Duodenal mucosa (tissue), 2 donors: ENCODE data around the gene BEND7.

Experiments used
- H3K27ac ChIP-seq: one replicate; pipeline ENCODE4 v1.7.0; 2013; ENCODE audit warnings: low read depth, low read length
- H3K27me3 ChIP-seq, 2 donors: one replicate each; pipeline ENCODE4 v1.7.0; 2013; ENCODE audit warnings: low read length in 2 of 2, control low read depth in 1 of 2; ENCODE audit not compliant: insufficient read depth in 2 of 2, control insufficient read depth in 1 of 2
- H3K36me3 ChIP-seq, 2 donors: one replicate each; pipeline ENCODE4 v1.7.0; 2013; ENCODE audit warnings: low read length in 2 of 2, control low read depth in 1 of 2; ENCODE audit not compliant: insufficient read depth in 2 of 2, control insufficient read depth in 1 of 2
- H3K4me1 ChIP-seq, 2 donors: one replicate each; pipeline ENCODE4 v1.7.0; 2013; ENCODE audit warnings: low read length in 2 of 2, control low read depth in 1 of 2; ENCODE audit not compliant: insufficient read depth in 2 of 2, control insufficient read depth in 1 of 2
- H3K4me3 ChIP-seq, 2 donors: one replicate each; pipeline ENCODE4 v1.7.0; 2013; ENCODE audit warnings: low read length in 2 of 2, low read depth in 1 of 2
- H3K9ac ChIP-seq, 2 donors: one replicate each; pipeline ENCODE4 v1.7.0; 2013; ENCODE audit warnings: low read length in 2 of 2, low read depth in 1 of 2
- H3K9me3 ChIP-seq, 2 donors: one replicate each; pipeline ENCODE4 v1.7.0; 2013; ENCODE audit warnings: low read length in 2 of 2, control low read depth in 1 of 2; ENCODE audit not compliant: control insufficient read depth in 1 of 2

BEND7 gene

GRCh38 chr10:13521026-13521425, 7.8 kb downstream of the BEND7 start:
- Histone ChIP-seq H3K4me3 (no peak overlapping the region), H3K27me3 (no peaks in the 10 kb centered on the region), H3K27ac (no peak overlapping the region), H3K9ac (no peak overlapping the region), H3K36me3 (peaks cover 0 to 18% of the 10 kb centered on the region in 2 donors), H3K4me1 (no peaks in the 10 kb centered on the region), H3K9me3 (no peaks in the 10 kb centered on the region)

- Histone ChIP-seq H3K4me3 (no peak overlapping the region), H3K27ac (no peak overlapping the region), H3K9ac (no peak overlapping the region), H3K9me3 (no peaks in the 10 kb centered on the region), H3K4me1 (no peaks in the 10 kb centered on the region), H3K27me3 (no peaks in the 10 kb centered on the region), H3K36me3 (peaks cover 0 to 24% of the 10 kb centered on the region in 2 donors)
These were observed 8.6 kb downstream of the BEND7 start for GRCh38 chr10:13520194-13520593.

DNA sequence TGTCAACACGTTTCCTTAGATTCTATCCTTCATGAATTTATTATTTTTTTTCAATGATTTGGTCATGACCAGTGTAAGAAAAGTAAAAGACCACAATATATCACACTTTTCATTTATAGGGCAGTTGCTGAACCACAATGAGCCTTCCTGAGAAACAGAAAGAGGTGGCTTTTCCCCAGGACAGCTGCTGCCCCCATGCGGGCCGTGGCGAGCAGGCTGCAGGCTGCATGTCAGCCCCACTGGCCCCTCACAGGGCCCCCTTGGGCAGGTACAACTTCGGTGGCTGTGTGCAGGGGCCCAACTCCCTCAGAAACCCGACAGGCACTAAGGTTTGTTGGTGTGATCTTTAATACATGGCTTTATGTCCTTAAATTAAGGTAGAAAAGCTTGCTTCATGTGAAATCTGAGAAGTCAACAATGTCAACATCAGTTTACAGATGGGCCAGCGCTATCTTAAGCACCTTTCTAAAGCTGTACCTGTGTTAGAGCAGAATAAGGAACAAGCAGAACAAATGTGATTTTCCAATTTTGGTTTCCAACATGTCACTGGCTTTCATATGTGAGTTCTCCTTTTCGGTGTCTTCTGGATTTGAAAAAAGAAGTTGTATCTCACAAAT, 10.6 kb downstream of the BEND7 start:
- Histone ChIP-seq H3K4me1 (no peaks in the 10 kb centered on the region), H3K9me3 (no peaks in the 10 kb centered on the region), H3K27ac (no peak overlapping the region), H3K36me3 (peaks cover 0 to 24% of the 10 kb centered on the region in 2 donors), H3K27me3 (no peaks in the 10 kb centered on the region), H3K4me3 (no peak overlapping the region), H3K9ac (no peak overlapping the region)

DNA sequence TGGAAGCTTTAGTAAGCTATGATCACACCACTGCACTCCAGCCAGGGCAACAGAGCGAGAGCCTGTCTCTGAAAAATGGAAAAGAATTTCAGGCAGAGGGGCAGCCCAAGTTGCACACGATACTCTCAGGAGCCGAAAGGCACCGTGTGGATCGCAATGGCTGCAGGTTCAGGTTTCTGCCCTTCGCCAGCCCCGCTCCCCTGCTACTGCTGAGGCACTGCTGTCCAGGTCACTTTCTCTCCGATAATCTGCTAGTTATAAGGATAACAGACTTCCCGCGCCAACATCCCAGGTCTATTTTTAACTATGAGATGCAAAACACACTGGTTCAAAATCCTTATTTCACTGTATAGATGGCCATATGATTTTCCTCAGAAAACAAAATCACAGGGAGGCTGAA, 11.1 kb downstream of the BEND7 start:
- no peaks in the 10 kb centered on the region for H3K9me3 ChIP-seq
- no peak overlapping the region for H3K4me3 ChIP-seq
- H3K27ac ChIP-seq = no peak overlapping the region
- no peaks in the 10 kb centered on the region for H3K27me3 ChIP-seq
- H3K36me3 ChIP-seq = peaks cover 0 to 24% of the 10 kb centered on the region in 2 donors
- no peaks in the 10 kb centered on the region for H3K4me1 ChIP-seq
- H3K9ac ChIP-seq = no peak overlapping the region

DNA sequence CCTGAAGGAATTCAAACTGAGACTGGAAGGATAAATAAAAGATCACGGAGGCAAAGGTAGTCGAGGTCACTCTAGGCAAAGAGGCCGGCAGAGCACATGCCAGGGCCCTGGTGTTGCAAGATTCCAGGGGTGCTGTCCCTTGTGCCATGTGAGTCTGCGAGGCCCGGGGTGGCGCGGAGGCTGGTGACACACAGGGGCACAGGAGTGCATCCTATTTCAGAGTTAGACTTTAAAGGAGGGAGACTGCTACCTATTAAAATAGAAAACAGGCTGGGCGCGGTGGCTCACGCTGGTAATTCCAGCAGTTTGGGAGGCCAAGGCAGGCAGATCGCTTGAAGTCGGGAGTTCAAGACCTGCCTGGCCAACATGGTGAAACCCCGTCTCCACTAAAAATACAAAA, 12.6 kb downstream of the BEND7 start:
- no peak overlapping the region for H3K4me3 ChIP-seq
- peaks cover 0 to 19% of the 10 kb centered on the region in 2 donors for H3K36me3 ChIP-seq
- H3K4me1 ChIP-seq = no peaks in the 10 kb centered on the region
- no peaks in the 10 kb centered on the region for H3K27me3 ChIP-seq
- no peak overlapping the region for H3K27ac ChIP-seq
- H3K9ac ChIP-seq = no peak overlapping the region
- H3K9me3 ChIP-seq = no peaks in the 10 kb centered on the region

DNA sequence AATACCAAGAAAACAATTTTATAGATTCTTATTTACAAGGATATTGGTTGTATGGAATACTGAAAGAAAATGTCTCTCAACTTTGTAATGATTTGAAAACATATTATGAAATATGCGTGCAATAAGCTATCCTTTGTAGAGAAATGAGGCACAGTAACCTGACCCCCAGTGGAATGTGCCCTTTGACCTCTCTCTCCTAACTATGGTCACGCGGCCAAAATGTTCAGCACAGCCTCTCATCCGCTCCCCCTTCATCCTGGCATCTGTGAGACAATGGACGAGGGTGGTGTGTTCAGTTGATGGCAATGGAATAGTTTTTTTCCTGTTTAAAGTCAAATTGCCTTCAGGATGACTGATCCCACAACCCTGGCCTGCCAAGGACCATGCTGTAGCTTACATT, 13.3 kb downstream of the BEND7 start:
- peaks cover 0 to 19% of the 10 kb centered on the region in 2 donors for H3K36me3 ChIP-seq
- no peaks in the 10 kb centered on the region for H3K27me3 ChIP-seq
- no peak overlapping the region for H3K27ac ChIP-seq
- H3K4me1 ChIP-seq = no peaks in the 10 kb centered on the region
- no peak overlapping the region for H3K4me3 ChIP-seq
- no peaks in the 10 kb centered on the region for H3K9me3 ChIP-seq
- no peak overlapping the region for H3K9ac ChIP-seq

- H3K9ac ChIP-seq = no peak overlapping the region
- H3K27me3 ChIP-seq = no peaks in the 10 kb centered on the region
- no peak overlapping the region for H3K4me3 ChIP-seq
- peaks cover 0 to 17% of the 10 kb centered on the region in 2 donors for H3K36me3 ChIP-seq
- H3K4me1 ChIP-seq = no peaks in the 10 kb centered on the region
- no peak overlapping the region for H3K27ac ChIP-seq
- H3K9me3 ChIP-seq = no peaks in the 10 kb centered on the region
These were observed 14.5 kb downstream of the BEND7 start for GRCh38 chr10:13514296-13514695.

- Histone ChIP-seq H3K9me3 (no peaks in the 10 kb centered on the region), H3K27ac (no peak overlapping the region), H3K4me1 (no peaks in the 10 kb centered on the region), H3K27me3 (no peaks in the 10 kb centered on the region), H3K4me3 (no peak overlapping the region), H3K36me3 (peaks cover 0 to 17% of the 10 kb centered on the region in 2 donors), H3K9ac (no peak overlapping the region)
These were observed 16.2 kb downstream of the BEND7 start for GRCh38 chr10:13512564-13512963.

DNA sequence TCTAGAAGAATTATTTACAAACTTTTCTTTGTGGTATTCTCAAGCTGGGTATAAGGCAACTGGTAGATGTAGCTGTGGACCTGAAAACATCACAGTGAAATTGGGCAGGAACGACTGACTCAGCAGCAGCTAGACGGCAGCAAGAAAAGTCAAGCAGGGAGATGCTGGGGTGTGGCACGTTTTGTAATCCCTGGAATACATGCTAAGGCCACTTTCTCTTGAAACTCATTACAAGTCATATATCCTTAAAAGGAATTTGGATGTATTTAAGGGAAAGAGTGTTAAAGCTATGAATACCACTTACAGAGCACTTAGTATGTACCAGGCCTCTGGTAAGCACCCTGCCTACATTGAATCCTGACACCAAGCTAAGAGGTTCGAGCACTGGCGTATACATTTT, 17.4 kb downstream of the BEND7 start:
- Histone ChIP-seq H3K27me3 (no peaks in the 10 kb centered on the region), H3K36me3 (peaks cover 0 to 17% of the 10 kb centered on the region in 2 donors), H3K9ac (no peak overlapping the region), H3K9me3 (no peaks in the 10 kb centered on the region), H3K4me1 (no peaks in the 10 kb centered on the region), H3K4me3 (no peak overlapping the region), H3K27ac (no peak overlapping the region)

- no peak overlapping the region for H3K4me3 ChIP-seq
- no peak overlapping the region for H3K9ac ChIP-seq
- H3K9me3 ChIP-seq = no peaks in the 10 kb centered on the region
- no peaks in the 10 kb centered on the region for H3K4me1 ChIP-seq
- no peaks in the 10 kb centered on the region for H3K27me3 ChIP-seq
- peaks cover 0 to 6% of the 10 kb centered on the region in 2 donors for H3K36me3 ChIP-seq
- no peak overlapping the region for H3K27ac ChIP-seq
These were observed 23.6 kb downstream of the BEND7 start for GRCh38 chr10:13505052-13505680.
